PC-9 (cell line): ENCODE results near the gene DSCAM.
"Not testable (repeated sequence)": the region's sequence is repeated elsewhere in the genome, so short reads cannot be mapped to it uniquely, and the experiment has no call there.

Experiments
- CTCF ChIP-seq: fragments of 200-600 bp; sonication (generic); conservative IDR thresholded peaks from 2 replicates; pipeline ENCODE4 v1.6.1; 2017; ENCODE audit warnings: mixed run types, antibody characterized with exemption, mild to moderate bottlenecking, moderate library complexity
- EZH2 ChIP-seq: fragments of 200-600 bp; sonication (generic); IDR thresholded peaks from 2 replicates; pipeline ENCODE4 v1.8.0; 2017; ENCODE audit warnings: antibody characterized with exemption, low read depth

DNA sequence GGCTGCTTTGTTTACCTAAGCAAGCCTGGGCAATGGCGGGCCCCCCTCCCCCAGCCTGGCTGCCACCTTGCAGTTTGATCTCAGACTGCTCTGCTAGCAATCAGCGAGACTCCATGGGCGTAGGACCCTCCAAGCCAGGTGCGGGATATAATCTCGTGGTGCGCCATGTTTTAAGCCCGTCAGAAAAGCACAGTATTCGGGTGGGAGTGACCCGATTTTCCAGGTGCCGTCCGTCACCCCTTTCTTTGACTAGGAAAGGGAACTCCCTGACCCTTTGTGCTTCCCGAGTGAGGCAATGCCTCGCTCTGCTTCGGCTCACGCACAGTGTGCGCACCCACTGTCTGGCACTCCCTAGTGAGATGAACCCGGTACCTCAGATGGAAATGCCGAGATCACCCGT lies 818.6 kb downstream of the DSCAM start:
- not testable (repeated sequence) for TF ChIP-seq CTCF, EZH2
